ENCODE data around the gene PLCD1.
"Not testable (repeated sequence)": the region's sequence is repeated elsewhere in the genome, so short reads cannot be mapped to it uniquely, and the experiment has no call there.

DNA sequence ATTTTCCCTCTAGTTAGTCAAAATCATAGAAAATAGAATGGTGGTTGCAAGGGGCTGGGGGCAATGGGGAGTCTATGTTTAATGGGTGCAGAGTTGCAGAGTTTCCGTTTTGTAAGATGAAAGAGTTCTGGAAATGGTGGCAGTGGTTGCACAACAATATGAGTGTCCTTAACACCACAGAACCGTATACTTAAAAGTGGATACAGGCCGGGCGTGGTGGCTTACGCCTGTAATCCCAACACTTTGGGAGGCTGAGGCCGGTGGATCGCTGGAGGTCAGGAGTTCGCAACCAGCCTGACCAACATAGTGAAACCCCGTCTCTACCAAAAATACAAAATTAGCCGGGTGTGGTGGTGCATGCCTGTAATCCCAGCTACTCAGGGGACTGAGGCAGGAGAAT, 41.1 kb downstream of the PLCD1 start:
- TF ChIP-seq, protein P1, sequence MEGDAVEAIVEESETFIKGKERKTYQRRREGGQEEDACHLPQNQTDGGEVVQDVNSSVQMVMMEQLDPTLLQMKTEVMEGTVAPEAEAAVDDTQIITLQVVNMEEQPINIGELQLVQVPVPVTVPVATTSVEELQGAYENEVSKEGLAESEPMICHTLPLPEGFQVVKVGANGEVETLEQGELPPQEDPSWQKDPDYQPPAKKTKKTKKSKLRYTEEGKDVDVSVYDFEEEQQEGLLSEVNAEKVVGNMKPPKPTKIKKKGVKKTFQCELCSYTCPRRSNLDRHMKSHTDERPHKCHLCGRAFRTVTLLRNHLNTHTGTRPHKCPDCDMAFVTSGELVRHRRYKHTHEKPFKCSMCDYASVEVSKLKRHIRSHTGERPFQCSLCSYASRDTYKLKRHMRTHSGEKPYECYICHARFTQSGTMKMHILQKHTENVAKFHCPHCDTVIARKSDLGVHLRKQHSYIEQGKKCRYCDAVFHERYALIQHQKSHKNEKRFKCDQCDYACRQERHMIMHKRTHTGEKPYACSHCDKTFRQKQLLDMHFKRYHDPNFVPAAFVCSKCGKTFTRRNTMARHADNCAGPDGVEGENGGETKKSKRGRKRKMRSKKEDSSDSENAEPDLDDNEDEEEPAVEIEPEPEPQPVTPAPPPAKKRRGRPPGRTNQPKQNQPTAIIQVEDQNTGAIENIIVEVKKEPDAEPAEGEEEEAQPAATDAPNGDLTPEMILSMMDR (IDR thresholded peaks at IDR 0.05), result not testable (repeated sequence)
- not testable (repeated sequence) for TF ChIP-seq POLR2AphosphoS5 (IDR thresholded peaks at IDR 0.05)
